ENCODE data around the gene AFF2.

Gene AFF2

GRCh38 chrX:148806145-148806870 lies 305.9 kb downstream of the AFF2 start:
- no peak for FAIRE-seq
- DNase-seq (ENCODE audit: extremely low spot score, insufficient read length, low read depth) = no peak

GRCh38 chrX:148808833-148809232 lies 308.4 kb downstream of the AFF2 start:
- FAIRE-seq (no peak), DNase-seq (ENCODE audit: extremely low spot score, insufficient read length, low read depth) (no peak)

GRCh38 chrX:148811236-148811635 lies 310.8 kb downstream of the AFF2 start:
- FAIRE-seq (no peak), DNase-seq (ENCODE audit: extremely low spot score, insufficient read length, low read depth) (no peak)

- no peak for FAIRE-seq
- DNase-seq (ENCODE audit: extremely low spot score, insufficient read length, low read depth) = no peak
Measured at GRCh38 chrX:148813422-148813821, 313.0 kb downstream of the AFF2 start.

- FAIRE-seq = no peak
- no peak for DNase-seq (ENCODE audit: extremely low spot score, insufficient read length, low read depth)
Measured at GRCh38 chrX:148813967-148814366, 313.6 kb downstream of the AFF2 start.

GRCh38 chrX:148815218-148815961 lies 315.0 kb downstream of the AFF2 start:
- no peak for DNase-seq (ENCODE audit: extremely low spot score, insufficient read length, low read depth)
- no peak for FAIRE-seq

- DNase-seq (ENCODE audit: extremely low spot score, insufficient read length, low read depth) (no peak), FAIRE-seq (no peak)
Measured at GRCh38 chrX:148823986-148824385, 323.6 kb downstream of the AFF2 start.

- DNase-seq (ENCODE audit: extremely low spot score, insufficient read length, low read depth) = no peak
- FAIRE-seq = no peak
Measured at GRCh38 chrX:148825696-148826095, 325.3 kb downstream of the AFF2 start.

GRCh38 chrX:148836741-148837140 lies 336.3 kb downstream of the AFF2 start:
- no peak for DNase-seq (ENCODE audit: extremely low spot score, insufficient read length, low read depth)

GRCh38 chrX:148850631-148851030 lies 350.2 kb downstream of the AFF2 start:
- DNase-seq (ENCODE audit: extremely low spot score, insufficient read length, low read depth) (no peak), FAIRE-seq (no peak)

More at GRCh38 chrX:148836741-148837140, 336.3 kb downstream of the AFF2 start:
- no peak for FAIRE-seq

GRCh38 chrX:148854306-148854705 lies 353.9 kb downstream of the AFF2 start:
- DNase-seq (ENCODE audit: extremely low spot score, insufficient read length, low read depth) = no peak

GRCh38 chrX:148856505-148856904 lies 356.1 kb downstream of the AFF2 start:
- DNase-seq (ENCODE audit: extremely low spot score, insufficient read length, low read depth) (no peak), FAIRE-seq (no peak)

More at GRCh38 chrX:148854306-148854705, 353.9 kb downstream of the AFF2 start:
- FAIRE-seq = no peak

- no peak for FAIRE-seq
- DNase-seq (ENCODE audit: extremely low spot score, insufficient read length, low read depth) = no peak
Measured at GRCh38 chrX:148865277-148866210, 365.1 kb downstream of the AFF2 start.

- no peak for FAIRE-seq
Measured at GRCh38 chrX:148867596-148867995, 367.2 kb downstream of the AFF2 start.

GRCh38 chrX:148871422-148872160 lies 371.2 kb downstream of the AFF2 start:
- peak; percentile 35 for FAIRE-seq
- DNase-seq (ENCODE audit: extremely low spot score, insufficient read length, low read depth) = no peak

More at GRCh38 chrX:148867596-148867995, 367.2 kb downstream of the AFF2 start:
- no peak for DNase-seq (ENCODE audit: extremely low spot score, insufficient read length, low read depth)

- DNase-seq (ENCODE audit: extremely low spot score, insufficient read length, low read depth) = no peak
- no peak for FAIRE-seq
Measured at GRCh38 chrX:148872161-148872535, 371.7 kb downstream of the AFF2 start.

- FAIRE-seq = no peak
- no peak for DNase-seq (ENCODE audit: extremely low spot score, insufficient read length, low read depth)
Measured at GRCh38 chrX:148872881-148873280, 372.5 kb downstream of the AFF2 start.

- FAIRE-seq (no peak), DNase-seq (ENCODE audit: extremely low spot score, insufficient read length, low read depth) (no peak)
Measured at GRCh38 chrX:148874636-148875246, 374.3 kb downstream of the AFF2 start.

GRCh38 chrX:148878371-148878770 lies 378.0 kb downstream of the AFF2 start:
- no peak for DNase-seq (ENCODE audit: extremely low spot score, insufficient read length, low read depth)
- no peak for FAIRE-seq
